IPS-18c (cell line): ENCODE measurements around the gene KIAA0586.
"Not testable (repeated sequence)": the region's sequence is repeated elsewhere in the genome, so short reads cannot be mapped to it uniquely, and the experiment has no call there.

ENCODE experiments used
- H3K4me3 ChIP-seq: 2 replicates; pipeline ENCODE4 v1.7.0; 2013; ENCODE audit warnings: low read depth, mild to moderate bottlenecking, low read length, moderate library complexity; ENCODE audit not compliant: insufficient read depth
- H3K9me3 ChIP-seq: one replicate; pipeline ENCODE4 v1.6.1; 2013; ENCODE audit warnings: mild to moderate bottlenecking, low read length, moderate library complexity; ENCODE audit not compliant: control insufficient read depth, insufficient read depth

The KIAA0586 gene

DNA sequence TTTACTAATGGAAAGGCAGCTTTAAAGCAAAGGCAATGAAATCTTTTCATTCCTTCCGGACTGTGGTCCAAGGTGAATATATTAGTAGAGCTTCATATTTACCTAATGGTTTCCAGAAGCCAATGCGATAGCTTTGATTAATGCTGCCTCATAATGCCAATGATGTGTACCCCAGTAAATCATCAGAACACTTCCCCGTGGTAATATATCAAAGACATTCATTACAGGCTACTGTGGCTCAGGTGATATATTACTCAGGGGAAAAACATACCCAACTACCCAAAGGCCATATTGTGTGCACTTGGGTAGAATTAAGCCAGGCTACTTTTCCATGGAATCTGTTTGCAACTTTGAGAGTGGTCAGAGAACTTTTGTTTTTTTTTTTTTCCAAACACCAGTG lies 140.8 kb downstream of the KIAA0586 start:
- Histone ChIP-seq H3K9me3 (no peaks in the 10 kb centered on the region), H3K4me3 (no peak overlapping the region)

DNA sequence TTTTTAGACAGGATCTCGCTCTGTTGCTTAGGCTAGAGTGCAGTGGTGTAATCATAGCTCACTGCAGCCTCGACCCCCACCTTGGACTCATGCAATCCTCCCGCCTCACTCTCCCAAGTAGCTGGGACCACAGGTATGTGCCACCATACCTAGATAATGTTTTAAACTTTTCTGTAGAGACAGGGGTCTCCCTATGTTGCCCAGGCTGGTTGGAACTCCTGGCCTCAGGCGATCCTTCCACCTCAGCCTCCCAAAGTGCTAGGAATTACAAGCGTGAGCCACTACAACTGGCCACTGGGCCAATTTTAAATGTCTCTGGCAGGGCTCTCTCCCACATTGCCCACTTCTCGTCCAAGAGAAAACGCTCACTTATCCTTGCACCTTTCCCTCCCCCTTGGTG lies 143.7 kb downstream of the KIAA0586 start:
- Histone ChIP-seq H3K9me3 (no peaks in the 10 kb centered on the region), H3K4me3 (no peak overlapping the region)

DNA sequence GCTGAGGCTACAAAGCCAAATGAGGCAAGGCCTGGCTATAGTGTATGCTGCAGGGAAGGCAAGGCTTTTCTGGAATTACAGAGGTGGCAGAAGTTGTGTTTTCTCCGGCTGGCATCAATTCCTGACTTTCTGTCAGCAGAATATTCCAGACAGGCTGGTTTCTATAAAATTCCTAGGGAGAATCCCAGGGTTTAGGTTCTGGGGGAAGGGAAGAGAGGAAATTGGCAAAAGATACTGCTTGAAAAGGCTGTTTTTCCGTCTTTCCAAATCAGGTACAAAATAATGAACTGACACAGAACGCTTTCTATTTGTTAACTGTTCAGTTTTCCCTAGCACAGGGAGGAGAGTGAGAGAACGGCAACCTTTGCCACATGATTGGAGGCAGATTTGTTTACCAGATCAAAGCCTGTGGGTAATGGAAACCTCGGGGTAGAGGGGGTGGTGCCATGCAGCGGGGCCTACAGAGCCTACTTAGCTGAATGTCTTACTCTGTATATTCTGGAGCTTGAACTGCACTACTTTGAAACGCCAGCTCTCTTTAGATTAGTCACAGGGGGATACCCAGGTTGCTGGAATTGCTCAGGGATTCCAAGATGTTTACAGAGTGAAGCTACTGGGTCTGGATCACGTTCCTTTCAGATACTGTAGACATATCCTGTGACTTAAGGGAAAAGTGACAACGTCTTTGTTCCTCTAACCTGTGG lies 144.4 kb downstream of the KIAA0586 start:
- Histone ChIP-seq H3K4me3 (no peak overlapping the region), H3K9me3 (no peaks in the 10 kb centered on the region)

DNA sequence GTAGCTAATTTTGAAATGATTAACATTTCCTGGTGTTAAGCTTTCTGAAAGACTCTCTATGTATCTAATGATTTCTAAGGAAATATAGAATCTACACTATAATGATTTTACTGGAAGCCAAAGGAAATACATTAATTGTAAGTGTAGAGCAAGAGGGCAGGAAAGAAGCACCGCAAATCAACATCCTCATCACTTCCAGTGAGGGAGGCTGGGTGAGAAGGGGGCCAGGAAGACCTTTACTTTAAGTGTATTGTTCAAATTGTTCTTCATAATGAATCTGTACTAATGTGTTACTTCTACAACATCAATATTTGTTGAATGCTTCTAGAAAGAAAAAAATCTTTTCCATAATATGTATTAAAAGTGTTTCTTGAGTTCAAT lies 144.9 kb downstream of the KIAA0586 start:
- H3K9me3 ChIP-seq = no peaks in the 10 kb centered on the region
- no peak overlapping the region for H3K4me3 ChIP-seq

DNA sequence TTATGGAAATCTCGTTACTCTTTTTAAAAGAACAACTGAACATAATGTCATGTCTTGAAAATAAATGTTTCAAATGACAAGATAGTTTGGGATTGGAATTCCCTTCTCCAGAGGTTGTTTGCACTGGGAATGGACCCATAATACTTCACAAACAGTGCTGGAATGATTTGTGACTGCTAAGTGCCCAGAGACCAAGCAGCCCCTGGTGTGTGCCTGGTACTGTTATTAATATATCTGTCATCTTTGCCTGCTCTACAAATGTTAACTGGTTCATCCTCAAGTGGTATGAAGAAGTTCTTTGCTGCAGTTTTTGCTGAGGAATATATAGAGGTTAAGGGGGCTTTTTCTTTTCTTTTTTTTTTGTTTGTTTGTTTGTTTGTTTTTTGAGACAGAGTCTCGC lies 145.3 kb downstream of the KIAA0586 start:
- no peak overlapping the region for H3K4me3 ChIP-seq
- H3K9me3 ChIP-seq = no peaks in the 10 kb centered on the region

- no peak overlapping the region for H3K4me3 ChIP-seq
- H3K9me3 ChIP-seq = no peaks in the 10 kb centered on the region
These were observed 147.1 kb downstream of the KIAA0586 start for GRCh38 chr14:58574623-58575022.

- Histone ChIP-seq H3K9me3 (no peaks in the 10 kb centered on the region), H3K4me3 (no peak overlapping the region)
These were observed 148.4 kb downstream of the KIAA0586 start for GRCh38 chr14:58575956-58576355.

GRCh38 chr14:58580035-58580434 lies 152.5 kb downstream of the KIAA0586 start:
- not testable (repeated sequence) for H3K9me3 ChIP-seq, H3K4me3 ChIP-seq

DNA sequence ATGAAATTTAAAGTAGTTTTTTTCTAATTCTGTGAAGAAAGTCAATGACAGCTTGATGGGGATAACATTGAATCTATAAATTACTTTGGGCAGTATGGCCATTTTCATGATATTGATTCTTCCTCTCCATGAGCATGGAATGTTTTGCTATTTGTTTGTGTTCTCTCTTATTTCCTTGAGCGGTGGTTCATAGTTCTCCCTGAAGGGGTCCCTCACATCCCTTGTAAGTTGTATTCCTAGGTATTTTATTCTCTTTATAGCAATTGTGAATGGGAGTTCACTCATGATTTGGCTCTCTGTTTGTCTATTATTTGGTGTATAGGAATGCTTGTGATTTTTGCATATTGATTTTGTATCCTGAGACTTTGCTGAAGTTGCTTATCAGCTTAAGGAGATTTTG lies 153.9 kb downstream of the KIAA0586 start:
- not testable (repeated sequence) for H3K9me3 ChIP-seq

GRCh38 chr14:58584383-58584782 lies 156.9 kb downstream of the KIAA0586 start:
- no peak overlapping the region for H3K4me3 ChIP-seq
- H3K9me3 ChIP-seq = no peaks in the 10 kb centered on the region

More for the DNA sequence above, 153.9 kb downstream of the KIAA0586 start:
- H3K4me3 ChIP-seq = not testable (repeated sequence)

GRCh38 chr14:58587271-58587670 lies 159.8 kb downstream of the KIAA0586 start:
- Histone ChIP-seq H3K9me3 (no peaks in the 10 kb centered on the region), H3K4me3 (no peak overlapping the region)

DNA sequence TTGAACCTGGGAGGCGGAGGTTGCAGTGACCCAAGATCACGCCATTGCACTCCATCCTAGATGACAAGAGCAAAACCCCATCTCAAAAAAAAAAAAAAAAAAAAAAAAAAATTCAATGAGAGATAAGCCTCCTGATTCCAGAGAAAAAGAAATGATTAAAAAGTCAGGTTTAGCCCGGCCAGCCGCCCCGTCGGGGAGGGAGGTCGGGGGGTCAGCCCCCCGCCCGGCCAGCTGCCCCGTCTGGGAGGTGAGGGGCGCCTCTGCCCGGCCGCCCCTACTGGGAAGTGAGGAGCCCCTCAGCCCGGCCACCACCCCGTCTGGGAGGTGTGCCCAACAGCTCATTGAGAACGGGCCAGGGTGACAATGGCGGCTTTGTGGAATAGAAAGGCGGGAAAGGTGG lies 160.8 kb downstream of the KIAA0586 start:
- not testable (repeated sequence) for H3K4me3 ChIP-seq, H3K9me3 ChIP-seq

DNA sequence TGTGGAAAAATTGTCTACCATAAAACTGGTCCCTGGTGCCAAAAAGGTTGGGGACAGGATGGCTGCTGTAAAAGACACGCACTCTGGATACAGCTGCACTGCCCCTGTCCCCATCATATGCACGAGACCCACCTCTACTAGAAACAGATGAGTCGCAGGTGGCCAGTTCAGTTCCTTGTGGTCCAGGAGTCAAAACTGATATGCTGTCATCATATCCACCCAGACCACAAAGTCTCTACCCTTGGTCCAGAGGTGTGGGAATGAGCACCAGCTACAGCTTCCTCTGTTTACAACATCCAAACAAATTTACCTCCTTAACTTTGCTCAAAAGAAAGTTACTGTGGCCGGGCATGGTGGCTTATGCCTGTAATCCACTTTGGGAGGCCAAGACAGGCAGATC lies 166.5 kb downstream of the KIAA0586 start:
- H3K9me3 ChIP-seq = no peaks in the 10 kb centered on the region
- H3K4me3 ChIP-seq = no peak overlapping the region

DNA sequence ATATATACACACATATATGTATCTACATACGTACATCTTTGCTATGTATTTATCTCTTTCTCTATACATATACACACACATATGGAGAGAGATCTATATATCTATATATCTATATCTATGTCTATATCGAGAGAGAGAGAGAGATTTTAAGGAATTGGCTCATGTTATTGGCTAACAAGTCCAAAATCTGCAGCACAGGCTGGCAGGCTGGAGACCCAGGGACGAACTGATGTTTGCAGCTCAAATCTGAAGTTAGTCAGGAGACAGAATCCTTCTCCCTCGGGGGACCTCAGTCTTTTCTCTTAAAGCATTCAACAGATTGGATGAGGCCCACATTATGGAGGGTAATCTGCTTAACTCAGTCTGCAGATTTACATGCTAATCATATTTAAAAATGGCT lies 169.5 kb downstream of the KIAA0586 start:
- Histone ChIP-seq H3K9me3 (no peaks in the 10 kb centered on the region), H3K4me3 (no peak overlapping the region)

- Histone ChIP-seq H3K9me3 (no peaks in the 10 kb centered on the region), H3K4me3 (no peak overlapping the region)
These were observed 170.7 kb downstream of the KIAA0586 start for GRCh38 chr14:58598028-58598803.

- no peak overlapping the region for H3K4me3 ChIP-seq
- H3K9me3 ChIP-seq = no peaks in the 10 kb centered on the region
These were observed 171.4 kb downstream of the KIAA0586 start for GRCh38 chr14:58598804-58599525.

DNA sequence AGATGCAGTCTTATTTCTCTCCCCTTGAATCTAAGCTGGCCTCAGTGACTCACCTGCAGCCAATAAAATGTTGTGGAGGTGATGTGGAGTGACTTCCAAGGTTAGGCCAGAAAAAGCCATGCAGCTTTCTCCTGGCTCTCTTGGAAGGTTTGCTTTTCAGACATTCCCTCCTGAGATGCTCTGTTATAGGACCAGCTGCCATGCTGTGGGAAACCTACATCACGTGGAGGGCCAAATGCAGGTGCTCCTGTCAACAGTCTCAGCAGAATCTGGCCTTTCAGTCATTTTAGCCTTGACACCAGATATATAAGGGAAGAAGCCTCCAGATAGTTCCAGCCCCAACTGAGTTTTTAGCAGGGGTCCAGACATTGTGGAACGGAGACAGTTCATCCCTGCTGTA lies 172.2 kb downstream of the KIAA0586 start:
- no peak overlapping the region for H3K4me3 ChIP-seq
- H3K9me3 ChIP-seq = no peaks in the 10 kb centered on the region
